SKM-1 treated with dmso at 0.1 percent for 144 hours (cell line): ENCODE results near the gene MS4A7.
A peak's percentile ranks its signal among the peaks of the same experiment; 100 is the strongest.
"Not testable (repeated sequence)": the region's sequence is repeated elsewhere in the genome, so short reads cannot be mapped to it uniquely, and the experiment has no call there.

Source experiments
- DNase-seq: peaks from one replicate; lab custom pipeline; 2025; ENCODE audit not compliant: unreplicated experiment; lab: John Stamatoyannopoulos, UW

MS4A7 gene

GRCh38 chr11:60378354-60378753 is at the start of gene MS4A7:
Gene MS4A7, plus strand, starts transcription at chr11:60378532. Its CDS starts 4,610 bp downstream, at chr11:60383142.
- peak; percentile 68 for DNase-seq

- no peak for DNase-seq
Measured at GRCh38 chr11:60332846-60333245, 45.5 kb upstream of the MS4A7 start.

- peak; percentile 58 for DNase-seq
Measured at GRCh38 chr11:60334005-60334620, 44.2 kb upstream of the MS4A7 start.

GRCh38 chr11:60336767-60337391 is 41.5 kb upstream of the MS4A7 start:
- DNase-seq, result no peak

GRCh38 chr11:60338053-60338452 is 40.3 kb upstream of the MS4A7 start:
- DNase-seq, result no peak

- no peak for DNase-seq
Measured at GRCh38 chr11:60339356-60339755, 39.0 kb upstream of the MS4A7 start.

GRCh38 chr11:60343094-60343704 is 35.1 kb upstream of the MS4A7 start:
- no peak for DNase-seq

- no peak for DNase-seq
Measured at GRCh38 chr11:60344146-60344545, 34.2 kb upstream of the MS4A7 start.

GRCh38 chr11:60345489-60345888 is 32.8 kb upstream of the MS4A7 start:
- DNase-seq, result no peak

- DNase-seq, result no peak
Measured at GRCh38 chr11:60347084-60347797, 31.1 kb upstream of the MS4A7 start.

- no peak for DNase-seq
Measured at GRCh38 chr11:60348116-60348515, 30.2 kb upstream of the MS4A7 start.

- DNase-seq, result no peak
Measured at GRCh38 chr11:60349990-60350389, 28.3 kb upstream of the MS4A7 start.

GRCh38 chr11:60357771-60358170 is 20.6 kb upstream of the MS4A7 start:
- DNase-seq, result no peak

GRCh38 chr11:60360621-60361020 is 17.7 kb upstream of the MS4A7 start:
- no peak for DNase-seq

- no peak for DNase-seq
Measured at GRCh38 chr11:60362241-60362640, 16.1 kb upstream of the MS4A7 start.

GRCh38 chr11:60363542-60364470 is 14.5 kb upstream of the MS4A7 start:
- peak; percentile 69 for DNase-seq

GRCh38 chr11:60366262-60366904 is 11.9 kb upstream of the MS4A7 start:
- DNase-seq, result not testable (repeated sequence)

- no peak for DNase-seq
Measured at GRCh38 chr11:60367009-60367408, 11.3 kb upstream of the MS4A7 start.

- no peak for DNase-seq
Measured at GRCh38 chr11:60367896-60368295, 10.4 kb upstream of the MS4A7 start.

GRCh38 chr11:60370252-60370810 is 8.0 kb upstream of the MS4A7 start:
- DNase-seq, result no peak
